Measurements from ENCODE around the gene C3orf33. TPM values are rescaled to one million over a fixed set of nuclear protein-coding genes. Genes with fewer than 3 reads are reported as not detected.

Gene C3orf33
- total and polyA plus RNA-seq, 2 experiments from 2014 or later, result 3.5 to 4.7 TPM

DNA sequence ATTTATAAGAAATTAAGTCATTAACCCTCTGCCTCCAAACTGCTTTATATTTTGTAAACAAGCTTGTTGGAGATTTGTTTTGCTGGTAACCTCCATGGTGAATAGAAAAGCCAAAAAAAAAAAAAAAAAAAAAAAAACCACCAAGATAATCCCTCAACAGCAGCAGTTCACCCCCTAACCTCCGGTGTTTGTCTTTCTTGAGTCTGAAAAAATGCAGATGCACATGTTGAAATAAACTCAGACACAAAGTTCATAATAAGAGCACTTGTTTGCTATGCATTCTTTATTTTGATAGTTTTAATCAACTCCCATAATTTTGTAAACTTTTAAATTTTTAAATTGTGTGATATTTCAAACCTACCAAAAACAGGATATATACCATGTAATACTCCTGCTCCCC is 59.4 kb downstream of the C3orf33 start:
- no peak overlapping the region for H2AFZ ChIP-seq
- no peaks in the 10 kb centered on the region for H3K9me2 ChIP-seq (ENCODE audit: insufficient read depth)
- Mint-ChIP-seq H3K9me3 (no peaks in the 10 kb centered on the region), H3K36me3 (ENCODE audit: low read depth) (no peaks in the 10 kb centered on the region), H3K27ac (peak overlapping the region; percentile 89), H3K4me3 (peak overlapping the region; percentile 76), H3K27me3 (ENCODE audit: insufficient read depth, low read depth, poor library complexity) (peaks cover 15% of the 10 kb centered on the region), H3K4me1 (peaks cover 54% of the 10 kb centered on the region)
- no peaks in the 10 kb centered on the region for H3K36me3 ChIP-seq (ENCODE audit: insufficient read depth)
- H3K4me1 ChIP-seq (ENCODE audit: insufficient read depth), result peaks cover 58% of the 10 kb centered on the region
- DNase-seq (ENCODE audit: low spot score) (no peak), ATAC-seq (no peak)
- peak overlapping the region; percentile 65 for H3K4me2 ChIP-seq
- peaks cover 3% of the 10 kb centered on the region; the same call in 1 of the 2 replicates for H3K27me3 ChIP-seq (ENCODE audit: insufficient read depth)
- H3K27ac ChIP-seq (ENCODE audit: low read depth), result peak overlapping the region; percentile 74; the same call in 1 of the 2 replicates
- H3F3A ChIP-seq (replicated peaks; ENCODE audit: low read depth), result no peaks in the 10 kb centered on the region
- H3K79me2 ChIP-seq (replicated peaks; ENCODE audit: insufficient read depth), result peaks cover 22% of the 10 kb centered on the region
- H3K4me3 ChIP-seq, result peak overlapping the region; percentile 88
- TF ChIP-seq, protein P1, sequence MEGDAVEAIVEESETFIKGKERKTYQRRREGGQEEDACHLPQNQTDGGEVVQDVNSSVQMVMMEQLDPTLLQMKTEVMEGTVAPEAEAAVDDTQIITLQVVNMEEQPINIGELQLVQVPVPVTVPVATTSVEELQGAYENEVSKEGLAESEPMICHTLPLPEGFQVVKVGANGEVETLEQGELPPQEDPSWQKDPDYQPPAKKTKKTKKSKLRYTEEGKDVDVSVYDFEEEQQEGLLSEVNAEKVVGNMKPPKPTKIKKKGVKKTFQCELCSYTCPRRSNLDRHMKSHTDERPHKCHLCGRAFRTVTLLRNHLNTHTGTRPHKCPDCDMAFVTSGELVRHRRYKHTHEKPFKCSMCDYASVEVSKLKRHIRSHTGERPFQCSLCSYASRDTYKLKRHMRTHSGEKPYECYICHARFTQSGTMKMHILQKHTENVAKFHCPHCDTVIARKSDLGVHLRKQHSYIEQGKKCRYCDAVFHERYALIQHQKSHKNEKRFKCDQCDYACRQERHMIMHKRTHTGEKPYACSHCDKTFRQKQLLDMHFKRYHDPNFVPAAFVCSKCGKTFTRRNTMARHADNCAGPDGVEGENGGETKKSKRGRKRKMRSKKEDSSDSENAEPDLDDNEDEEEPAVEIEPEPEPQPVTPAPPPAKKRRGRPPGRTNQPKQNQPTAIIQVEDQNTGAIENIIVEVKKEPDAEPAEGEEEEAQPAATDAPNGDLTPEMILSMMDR (conservative IDR thresholded peaks at IDR 0.05; ENCODE audit: low read depth in 2 of 2), result no peak
- TF ChIP-seq EZH2 (IDR thresholded peaks at IDR 0.05; ENCODE audit: low read depth, unreplicated experiment) (no peak), ZNF114 (CRISPR knock-in tag; IDR thresholded peaks at IDR 0.05) (no peak), ZNF331 (CRISPR knock-in tag; IDR thresholded peaks at IDR 0.05; ENCODE audit: low read depth) (no peak), JUNB (IDR thresholded peaks at IDR 0.05; ENCODE audit: unreplicated experiment) (no peak), EZH2phosphoT487 (IDR thresholded peaks at IDR 0.05; ENCODE audit: unreplicated experiment) (no peak), POLR2AphosphoS5 (IDR thresholded peaks at IDR 0.05; ENCODE audit: low read depth) (no peak), STAT1 (IDR thresholded peaks at IDR 0.05; ENCODE audit: unreplicated experiment) (no peak), CREB1 (CRISPR knock-in tag; IDR thresholded peaks at IDR 0.05; ENCODE audit: low read depth) (no peak), NANOG (IDR thresholded peaks at IDR 0.05; ENCODE audit: borderline replicate concordance) (no peak)
- TF ChIP-seq, protein P2, sequence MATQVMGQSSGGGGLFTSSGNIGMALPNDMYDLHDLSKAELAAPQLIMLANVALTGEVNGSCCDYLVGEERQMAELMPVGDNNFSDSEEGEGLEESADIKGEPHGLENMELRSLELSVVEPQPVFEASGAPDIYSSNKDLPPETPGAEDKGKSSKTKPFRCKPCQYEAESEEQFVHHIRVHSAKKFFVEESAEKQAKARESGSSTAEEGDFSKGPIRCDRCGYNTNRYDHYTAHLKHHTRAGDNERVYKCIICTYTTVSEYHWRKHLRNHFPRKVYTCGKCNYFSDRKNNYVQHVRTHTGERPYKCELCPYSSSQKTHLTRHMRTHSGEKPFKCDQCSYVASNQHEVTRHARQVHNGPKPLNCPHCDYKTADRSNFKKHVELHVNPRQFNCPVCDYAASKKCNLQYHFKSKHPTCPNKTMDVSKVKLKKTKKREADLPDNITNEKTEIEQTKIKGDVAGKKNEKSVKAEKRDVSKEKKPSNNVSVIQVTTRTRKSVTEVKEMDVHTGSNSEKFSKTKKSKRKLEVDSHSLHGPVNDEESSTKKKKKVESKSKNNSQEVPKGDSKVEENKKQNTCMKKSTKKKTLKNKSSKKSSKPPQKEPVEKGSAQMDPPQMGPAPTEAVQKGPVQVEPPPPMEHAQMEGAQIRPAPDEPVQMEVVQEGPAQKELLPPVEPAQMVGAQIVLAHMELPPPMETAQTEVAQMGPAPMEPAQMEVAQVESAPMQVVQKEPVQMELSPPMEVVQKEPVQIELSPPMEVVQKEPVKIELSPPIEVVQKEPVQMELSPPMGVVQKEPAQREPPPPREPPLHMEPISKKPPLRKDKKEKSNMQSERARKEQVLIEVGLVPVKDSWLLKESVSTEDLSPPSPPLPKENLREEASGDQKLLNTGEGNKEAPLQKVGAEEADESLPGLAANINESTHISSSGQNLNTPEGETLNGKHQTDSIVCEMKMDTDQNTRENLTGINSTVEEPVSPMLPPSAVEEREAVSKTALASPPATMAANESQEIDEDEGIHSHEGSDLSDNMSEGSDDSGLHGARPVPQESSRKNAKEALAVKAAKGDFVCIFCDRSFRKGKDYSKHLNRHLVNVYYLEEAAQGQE (IDR thresholded peaks at IDR 0.05; ENCODE audit: unreplicated experiment), result no peak
- TF ChIP-seq, protein P3, sequence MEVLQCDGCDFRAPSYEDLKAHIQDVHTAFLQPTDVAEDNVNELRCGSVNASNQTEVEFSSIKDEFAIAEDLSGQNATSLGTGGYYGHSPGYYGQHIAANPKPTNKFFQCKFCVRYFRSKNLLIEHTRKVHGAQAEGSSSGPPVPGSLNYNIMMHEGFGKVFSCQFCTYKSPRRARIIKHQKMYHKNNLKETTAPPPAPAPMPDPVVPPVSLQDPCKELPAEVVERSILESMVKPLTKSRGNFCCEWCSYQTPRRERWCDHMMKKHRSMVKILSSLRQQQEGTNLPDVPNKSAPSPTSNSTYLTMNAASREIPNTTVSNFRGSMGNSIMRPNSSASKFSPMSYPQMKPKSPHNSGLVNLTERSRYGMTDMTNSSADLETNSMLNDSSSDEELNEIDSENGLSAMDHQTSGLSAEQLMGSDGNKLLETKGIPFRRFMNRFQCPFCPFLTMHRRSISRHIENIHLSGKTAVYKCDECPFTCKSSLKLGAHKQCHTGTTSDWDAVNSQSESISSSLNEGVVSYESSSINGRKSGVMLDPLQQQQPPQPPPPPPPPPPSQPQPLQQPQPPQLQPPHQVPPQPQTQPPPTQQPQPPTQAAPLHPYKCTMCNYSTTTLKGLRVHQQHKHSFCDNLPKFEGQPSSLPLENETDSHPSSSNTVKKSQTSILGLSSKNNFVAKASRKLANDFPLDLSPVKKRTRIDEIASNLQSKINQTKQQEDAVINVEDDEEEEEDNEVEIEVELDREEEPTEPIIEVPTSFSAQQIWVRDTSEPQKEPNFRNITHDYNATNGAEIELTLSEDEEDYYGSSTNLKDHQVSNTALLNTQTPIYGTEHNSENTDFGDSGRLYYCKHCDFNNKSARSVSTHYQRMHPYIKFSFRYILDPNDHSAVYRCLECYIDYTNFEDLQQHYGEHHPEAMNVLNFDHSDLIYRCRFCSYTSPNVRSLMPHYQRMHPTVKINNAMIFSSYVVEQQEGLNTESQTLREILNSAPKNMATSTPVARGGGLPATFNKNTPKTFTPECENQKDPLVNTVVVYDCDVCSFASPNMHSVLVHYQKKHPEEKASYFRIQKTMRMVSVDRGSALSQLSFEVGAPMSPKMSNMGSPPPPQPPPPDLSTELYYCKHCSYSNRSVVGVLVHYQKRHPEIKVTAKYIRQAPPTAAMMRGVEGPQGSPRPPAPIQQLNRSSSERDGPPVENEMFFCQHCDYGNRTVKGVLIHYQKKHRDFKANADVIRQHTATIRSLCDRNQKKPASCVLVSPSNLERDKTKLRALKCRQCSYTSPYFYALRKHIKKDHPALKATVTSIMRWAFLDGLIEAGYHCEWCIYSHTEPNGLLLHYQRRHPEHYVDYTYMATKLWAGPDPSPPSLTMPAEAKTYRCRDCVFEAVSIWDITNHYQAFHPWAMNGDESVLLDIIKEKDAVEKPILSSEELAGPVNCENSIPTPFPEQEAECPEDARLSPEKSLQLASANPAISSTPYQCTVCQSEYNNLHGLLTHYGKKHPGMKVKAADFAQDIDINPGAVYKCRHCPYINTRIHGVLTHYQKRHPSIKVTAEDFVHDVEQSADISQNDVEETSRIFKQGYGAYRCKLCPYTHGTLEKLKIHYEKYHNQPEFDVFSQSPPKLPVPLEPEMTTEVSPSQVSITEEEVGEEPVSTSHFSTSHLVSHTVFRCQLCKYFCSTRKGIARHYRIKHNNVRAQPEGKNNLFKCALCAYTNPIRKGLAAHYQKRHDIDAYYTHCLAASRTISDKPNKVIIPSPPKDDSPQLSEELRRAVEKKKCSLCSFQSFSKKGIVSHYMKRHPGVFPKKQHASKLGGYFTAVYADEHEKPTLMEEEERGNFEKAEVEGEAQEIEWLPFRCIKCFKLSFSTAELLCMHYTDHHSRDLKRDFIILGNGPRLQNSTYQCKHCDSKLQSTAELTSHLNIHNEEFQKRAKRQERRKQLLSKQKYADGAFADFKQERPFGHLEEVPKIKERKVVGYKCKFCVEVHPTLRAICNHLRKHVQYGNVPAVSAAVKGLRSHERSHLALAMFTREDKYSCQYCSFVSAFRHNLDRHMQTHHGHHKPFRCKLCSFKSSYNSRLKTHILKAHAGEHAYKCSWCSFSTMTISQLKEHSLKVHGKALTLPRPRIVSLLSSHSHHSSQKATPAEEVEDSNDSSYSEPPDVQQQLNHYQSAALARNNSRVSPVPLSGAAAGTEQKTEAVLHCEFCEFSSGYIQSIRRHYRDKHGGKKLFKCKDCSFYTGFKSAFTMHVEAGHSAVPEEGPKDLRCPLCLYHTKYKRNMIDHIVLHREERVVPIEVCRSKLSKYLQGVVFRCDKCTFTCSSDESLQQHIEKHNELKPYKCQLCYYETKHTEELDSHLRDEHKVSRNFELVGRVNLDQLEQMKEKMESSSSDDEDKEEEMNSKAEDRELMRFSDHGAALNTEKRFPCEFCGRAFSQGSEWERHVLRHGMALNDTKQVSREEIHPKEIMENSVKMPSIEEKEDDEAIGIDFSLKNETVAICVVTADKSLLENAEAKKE (CRISPR knock-in tag; IDR thresholded peaks at IDR 0.05), result no peak
- TF ChIP-seq, protein P4, sequence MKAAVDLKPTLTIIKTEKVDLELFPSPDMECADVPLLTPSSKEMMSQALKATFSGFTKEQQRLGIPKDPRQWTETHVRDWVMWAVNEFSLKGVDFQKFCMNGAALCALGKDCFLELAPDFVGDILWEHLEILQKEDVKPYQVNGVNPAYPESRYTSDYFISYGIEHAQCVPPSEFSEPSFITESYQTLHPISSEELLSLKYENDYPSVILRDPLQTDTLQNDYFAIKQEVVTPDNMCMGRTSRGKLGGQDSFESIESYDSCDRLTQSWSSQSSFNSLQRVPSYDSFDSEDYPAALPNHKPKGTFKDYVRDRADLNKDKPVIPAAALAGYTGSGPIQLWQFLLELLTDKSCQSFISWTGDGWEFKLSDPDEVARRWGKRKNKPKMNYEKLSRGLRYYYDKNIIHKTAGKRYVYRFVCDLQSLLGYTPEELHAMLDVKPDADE (IDR thresholded peaks at IDR 0.05), result no peak
- H4K20me1 ChIP-seq (replicated peaks; ENCODE audit: insufficient read depth), result no peaks in the 10 kb centered on the region; the same call in 1 of the 2 replicates

All from GM23338 (cell line).